ENCODE results near the gene ABAT. TPM values are rescaled to one million over a fixed set of nuclear protein-coding genes. Genes with fewer than 3 reads are reported as not detected.

The ABAT gene
- total and polyA plus RNA-seq, 2 experiments from 2014 or later: 31.2 to 59.1 TPM

- Histone ChIP-seq H3K36me3 (replicated peaks; ENCODE audit: insufficient read depth, low read depth) (no peaks in the 10 kb centered on the region), H4K20me1 (ENCODE audit: insufficient read depth, poor library complexity, severe bottlenecking) (no peaks in the 10 kb centered on the region), H3K27ac (peak overlapping the region; percentile 58), H3K9me2 (replicated peaks; ENCODE audit: insufficient read depth) (no peaks in the 10 kb centered on the region), H2AFZ (no peak overlapping the region), H3K79me2 (peaks cover 6% of the 10 kb centered on the region), H3K4me2 (peak overlapping the region; percentile 70), H3K4me3 (no peak overlapping the region), H3K9me3 (ENCODE audit: low read depth) (no peaks in the 10 kb centered on the region), H3K27me3 (no peaks in the 10 kb centered on the region), H3K4me1 (ENCODE audit: insufficient read depth) (peaks cover 29% of the 10 kb centered on the region)
- peak; percentile 89 for DNase-seq (ENCODE audit: low spot score)
- no peak for TF ChIP-seq CTCF (IDR thresholded peaks at IDR 0.05; ENCODE audit: poor library complexity)
- no peak for TF ChIP-seq EZH2 (IDR thresholded peaks at IDR 0.05; ENCODE audit: borderline replicate concordance)
- TF ChIP-seq EZH2phosphoT487 (IDR thresholded peaks at IDR 0.05; ENCODE audit: low read depth, severe bottlenecking, unreplicated experiment): no peak
- 37% methylated on average over 14 of the region's 14 CpGs for WGBS (ENCODE audit: low lambda C conversion rate, missing lambda C conversion rate)
These were observed 45.9 kb downstream of the ABAT start for GRCh38 chr16:8720080-8720966.

- Histone ChIP-seq H3K36me3 (replicated peaks; ENCODE audit: insufficient read depth, low read depth) (no peaks in the 10 kb centered on the region), H3K27ac (peak overlapping the region; percentile 36), H3K4me2 (peak overlapping the region; percentile 70), H3K27me3 (no peaks in the 10 kb centered on the region), H3K9me3 (ENCODE audit: low read depth) (no peaks in the 10 kb centered on the region), H3K4me3 (no peak overlapping the region), H3K9me2 (replicated peaks; ENCODE audit: insufficient read depth) (no peaks in the 10 kb centered on the region), H3K4me1 (ENCODE audit: insufficient read depth) (peaks cover 29% of the 10 kb centered on the region), H2AFZ (no peak overlapping the region), H3K79me2 (peaks cover 6% of the 10 kb centered on the region), H4K20me1 (ENCODE audit: insufficient read depth, poor library complexity, severe bottlenecking) (no peaks in the 10 kb centered on the region)
- 86% methylated on average over 3 of the region's 3 CpGs for WGBS (ENCODE audit: low lambda C conversion rate, missing lambda C conversion rate)
- no peak for DNase-seq (ENCODE audit: low spot score)
- TF ChIP-seq EZH2 (IDR thresholded peaks at IDR 0.05; ENCODE audit: borderline replicate concordance) (no peak), EZH2phosphoT487 (IDR thresholded peaks at IDR 0.05; ENCODE audit: low read depth, severe bottlenecking, unreplicated experiment) (no peak), CTCF (IDR thresholded peaks at IDR 0.05; ENCODE audit: poor library complexity) (no peak)
These were observed 46.5 kb downstream of the ABAT start for GRCh38 chr16:8720967-8721308.

GRCh38 chr16:8721336-8722024, 47.1 kb downstream of the ABAT start:
- H3K27me3 ChIP-seq: no peaks in the 10 kb centered on the region
- H3K4me1 ChIP-seq (ENCODE audit: insufficient read depth): peaks cover 29% of the 10 kb centered on the region
- no peaks in the 10 kb centered on the region for H3K9me2 ChIP-seq (replicated peaks; ENCODE audit: insufficient read depth)
- H4K20me1 ChIP-seq (ENCODE audit: insufficient read depth, poor library complexity, severe bottlenecking): no peaks in the 10 kb centered on the region
- DNase-seq (ENCODE audit: low spot score): no peak
- no peaks in the 10 kb centered on the region for H3K36me3 ChIP-seq (replicated peaks; ENCODE audit: insufficient read depth, low read depth)
- 60% methylated on average over 14 of the region's 14 CpGs for WGBS (ENCODE audit: low lambda C conversion rate, missing lambda C conversion rate)
- H3K4me2 ChIP-seq: peak overlapping the region; percentile 70
- no peaks in the 10 kb centered on the region for H3K9me3 ChIP-seq (ENCODE audit: low read depth)
- no peak overlapping the region for H3K4me3 ChIP-seq
- H2AFZ ChIP-seq: no peak overlapping the region
- TF ChIP-seq CTCF (IDR thresholded peaks at IDR 0.05; ENCODE audit: poor library complexity) (no peak), EZH2phosphoT487 (IDR thresholded peaks at IDR 0.05; ENCODE audit: low read depth, severe bottlenecking, unreplicated experiment) (no peak), EZH2 (IDR thresholded peaks at IDR 0.05; ENCODE audit: borderline replicate concordance) (no peak)
- H3K79me2 ChIP-seq: peaks cover 6% of the 10 kb centered on the region
- peak overlapping the region; percentile 36 for H3K27ac ChIP-seq
